H1 (cell line): ENCODE results near the gene TINAG. TPM values are rescaled to one million over a fixed set of nuclear protein-coding genes. Genes with fewer than 3 reads are reported as not detected.

Experiments
- HDAC2 ChIP-seq, 2 experiments: fragments of 300-600 bp in 1 of 2; sonication (generic) in 1 of 2; IDR thresholded peaks; 2 replicates each; pipeline ENCODE4 v1.6.1; 2011 to 2012; ENCODE audit warnings: low read depth in 2 of 2, low read length in 2 of 2, mild to moderate bottlenecking in 2 of 2, moderate library complexity in 2 of 2, borderline replicate concordance in 1 of 2, inconsistent platforms in 1 of 2
- SIN3A ChIP-seq, 2 experiments: IDR thresholded peaks in 1 of 2; conservative IDR thresholded peaks in 1 of 2; 2 replicates each; pipeline ENCODE4 v1.6.1; 2011 to 2012; ENCODE audit warnings: low read length in 2 of 2, improper control_type of control experiment in 1 of 2, low read depth in 1 of 2, mild to moderate bottlenecking in 1 of 2
- polyA plus RNA-seq, 7 experiments: library from polyadenylated mRNA; depleted of rRNA in 3 of 7; stranded (reverse) in 5 of 7; unstranded in 2 of 7; fragments of >200 nt in 5 of 7; fragments of 200-250 nt in 2 of 7; gene quantifications; 1 replicate in 5 of 7; 2 replicates in 1 of 7; 4 replicates in 1 of 7; pipeline versions ENCODE4 v1.2.1 to v1.2.3, GENCODE V29; 2011 to 2013; ENCODE audit warnings: missing spikeins in 2 of 7, mixed read lengths in 2 of 7
- total RNA-seq: library from RNA; stranded (reverse); fragmentation: NEBNext Ultra II Directional; extraction: Animal tissue kit (Norgen Biotek cat#: 25700); gene quantifications from 2 replicates; pipeline ENCODE4 v1.2.1, GENCODE V29; 2021

TINAG gene
- total and polyA plus RNA-seq, 2 of the 8 experiments (the other 6 are each of a cell fraction or from before 2014, with no cell fraction given) = not detected

GRCh38 chr6:54285595-54285994 is 22.6 kb upstream of the TINAG start (continued):
- TF ChIP-seq HDAC2 (IDR thresholded peaks at IDR 0.05; ENCODE audit: borderline replicate concordance in 1 of 2, low read depth in 2 of 2, low read length in 2 of 2) (no peak), SIN3A (conservative IDR thresholded peaks at IDR 0.05 in 1 of 2, IDR thresholded peaks at IDR 0.05 in 1 of 2; ENCODE audit: low read depth in 1 of 2, low read length in 2 of 2) (no peak)
